Body of pancreas (tissue), 4 donors: ENCODE measurements around the gene SFN.

Source experiments
- POLR2A ChIP-seq, 3 donors: fragments of 450-650 bp; IDR thresholded peaks; one replicate each; pipeline ENCODE4 v1.6.1; 2016; ENCODE audit warnings: antibody characterized with exemption in 3 of 3, mild to moderate bottlenecking in 2 of 3
- TF ChIP-seq, protein P1 (sequence below), 7 experiments: fragments of 450-650 bp in 4 of 7; fragments of 200-600 bp in 3 of 7; sonication (generic) in 3 of 7; IDR thresholded peaks; one replicate each; pipeline ENCODE4 v1.5.1; 2016 to 2019; ENCODE audit warnings: antibody characterized with exemption in 7 of 7

DNA sequence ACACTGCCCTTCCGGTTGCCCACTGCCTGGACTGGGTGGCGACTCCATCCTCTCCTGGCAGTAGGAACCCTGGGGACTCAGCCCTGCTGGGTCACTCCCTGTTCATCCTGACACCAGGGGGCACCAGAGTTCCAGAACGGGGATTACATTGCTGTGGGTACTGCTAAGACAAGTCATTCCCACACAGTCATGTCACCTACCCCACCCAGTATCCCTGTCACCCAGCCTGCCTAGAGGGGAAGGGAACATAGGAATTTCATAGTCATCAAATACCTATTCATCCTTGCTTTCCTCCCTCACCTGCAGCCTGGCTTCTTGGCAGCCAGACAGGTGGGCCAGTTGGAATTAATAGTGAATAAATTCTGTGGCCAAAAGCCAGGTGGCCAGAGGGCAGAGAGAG is 9.8 kb upstream of the SFN start:
- TF ChIP-seq, protein P1, sequence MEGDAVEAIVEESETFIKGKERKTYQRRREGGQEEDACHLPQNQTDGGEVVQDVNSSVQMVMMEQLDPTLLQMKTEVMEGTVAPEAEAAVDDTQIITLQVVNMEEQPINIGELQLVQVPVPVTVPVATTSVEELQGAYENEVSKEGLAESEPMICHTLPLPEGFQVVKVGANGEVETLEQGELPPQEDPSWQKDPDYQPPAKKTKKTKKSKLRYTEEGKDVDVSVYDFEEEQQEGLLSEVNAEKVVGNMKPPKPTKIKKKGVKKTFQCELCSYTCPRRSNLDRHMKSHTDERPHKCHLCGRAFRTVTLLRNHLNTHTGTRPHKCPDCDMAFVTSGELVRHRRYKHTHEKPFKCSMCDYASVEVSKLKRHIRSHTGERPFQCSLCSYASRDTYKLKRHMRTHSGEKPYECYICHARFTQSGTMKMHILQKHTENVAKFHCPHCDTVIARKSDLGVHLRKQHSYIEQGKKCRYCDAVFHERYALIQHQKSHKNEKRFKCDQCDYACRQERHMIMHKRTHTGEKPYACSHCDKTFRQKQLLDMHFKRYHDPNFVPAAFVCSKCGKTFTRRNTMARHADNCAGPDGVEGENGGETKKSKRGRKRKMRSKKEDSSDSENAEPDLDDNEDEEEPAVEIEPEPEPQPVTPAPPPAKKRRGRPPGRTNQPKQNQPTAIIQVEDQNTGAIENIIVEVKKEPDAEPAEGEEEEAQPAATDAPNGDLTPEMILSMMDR (IDR thresholded peaks at IDR 0.05), result peak; percentile 74 to 87 (median 82)
- no peak for TF ChIP-seq POLR2A (IDR thresholded peaks at IDR 0.05)
